Fibroblast of lung (primary cell): ENCODE measurements around the gene EDARADD.

Experiments
- CTCF ChIP-seq, 2 donors: IDR thresholded peaks in 1 of 2; conservative IDR thresholded peaks in 1 of 2; 1 replicate in 1 of 2; 2 replicates in 1 of 2; pipeline ENCODE4 v1.5.1; 2011 to 2012; ENCODE audit warnings: low read length in 2 of 2, control low read depth in 1 of 2, inconsistent platforms in 1 of 2, low read depth in 1 of 2, mild to moderate bottlenecking in 1 of 2
- EZH2 ChIP-seq: IDR thresholded peaks from 2 replicates; pipeline ENCODE4 v1.5.1; 2012; ENCODE audit warnings: low read length, control low read depth, mild to moderate bottlenecking; ENCODE audit errors: missing control alignments

GRCh38 chr1:236421850-236422516, 27.9 kb downstream of the EDARADD start:
- no peak for TF ChIP-seq CTCF (conservative IDR thresholded peaks at IDR 0.05 in 1 of 2, IDR thresholded peaks at IDR 0.05 in 1 of 2; ENCODE audit: low read depth in 1 of 2, low read length in 2 of 2)
- no peak for TF ChIP-seq EZH2
